ENCODE measurements around the gene KRT26.

DNA sequence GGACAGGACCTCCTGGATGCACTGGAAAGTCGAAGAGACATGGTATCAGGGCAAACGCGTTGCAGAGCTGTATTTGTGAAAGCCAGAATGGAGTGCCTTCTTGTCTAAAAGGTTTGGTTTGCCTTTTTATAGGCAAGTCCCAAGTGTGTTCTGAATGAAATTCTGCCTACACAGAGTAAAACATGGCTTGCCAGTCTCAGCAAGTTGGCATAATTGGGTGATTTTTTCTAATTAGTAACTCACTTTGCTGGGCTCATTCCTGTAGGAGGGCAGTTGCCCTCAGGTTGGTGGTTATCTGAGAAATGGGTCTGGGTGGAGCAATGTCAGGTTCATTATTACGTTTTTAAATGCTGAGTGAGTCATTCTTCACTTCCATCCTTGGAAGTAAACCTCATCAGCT lies 16.8 kb downstream of the KRT26 start, which contains the start of gene KRT25:
- TF ChIP-seq, protein P1, sequence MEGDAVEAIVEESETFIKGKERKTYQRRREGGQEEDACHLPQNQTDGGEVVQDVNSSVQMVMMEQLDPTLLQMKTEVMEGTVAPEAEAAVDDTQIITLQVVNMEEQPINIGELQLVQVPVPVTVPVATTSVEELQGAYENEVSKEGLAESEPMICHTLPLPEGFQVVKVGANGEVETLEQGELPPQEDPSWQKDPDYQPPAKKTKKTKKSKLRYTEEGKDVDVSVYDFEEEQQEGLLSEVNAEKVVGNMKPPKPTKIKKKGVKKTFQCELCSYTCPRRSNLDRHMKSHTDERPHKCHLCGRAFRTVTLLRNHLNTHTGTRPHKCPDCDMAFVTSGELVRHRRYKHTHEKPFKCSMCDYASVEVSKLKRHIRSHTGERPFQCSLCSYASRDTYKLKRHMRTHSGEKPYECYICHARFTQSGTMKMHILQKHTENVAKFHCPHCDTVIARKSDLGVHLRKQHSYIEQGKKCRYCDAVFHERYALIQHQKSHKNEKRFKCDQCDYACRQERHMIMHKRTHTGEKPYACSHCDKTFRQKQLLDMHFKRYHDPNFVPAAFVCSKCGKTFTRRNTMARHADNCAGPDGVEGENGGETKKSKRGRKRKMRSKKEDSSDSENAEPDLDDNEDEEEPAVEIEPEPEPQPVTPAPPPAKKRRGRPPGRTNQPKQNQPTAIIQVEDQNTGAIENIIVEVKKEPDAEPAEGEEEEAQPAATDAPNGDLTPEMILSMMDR (IDR thresholded peaks at IDR 0.05; ENCODE audit: borderline replicate concordance, extremely low read depth, low read length, poor library complexity, severe bottlenecking) = no peak
- TF ChIP-seq EZH2 (IDR thresholded peaks at IDR 0.05; ENCODE audit: borderline replicate concordance, low read depth, low read length, severe bottlenecking) = no peak

Data from DND-41 (cell line).